Prostate gland (tissue), 2 donors: ENCODE measurements around the gene SESN3. TPM values are rescaled to one million over a fixed set of nuclear protein-coding genes. Genes with fewer than 3 reads are reported as not detected.

Experiments used
- DNase-seq: peaks from one replicate; pipeline ENCODE4 v3.0.0-alpha.2; 2019; ENCODE audit warnings: low spot score
- H3K27ac ChIP-seq, 2 donors: fragments of 200-600 bp; sonication (generic); 2 replicates each; pipeline ENCODE4 v1.5.1; 2017 to 2019
- H3K27me3 ChIP-seq: fragments of 200-600 bp; sonication (generic); replicated peaks from 2 replicates; pipeline ENCODE4 v1.5.1; 2019; ENCODE audit not compliant: insufficient read depth
- H3K36me3 ChIP-seq, 2 donors: fragments of 200-600 bp; sonication (generic); 1 replicate in 1 of 2; 2 replicates in 1 of 2; pipeline versions ENCODE4 v1.5.1 to v1.8.1; 2017 to 2019
- H3K4me1 ChIP-seq: fragments of 200-600 bp; sonication (generic); replicated peaks from 2 replicates; pipeline ENCODE4 v1.5.1; 2019
- H3K4me3 ChIP-seq, 2 donors: fragments of 200-600 bp; sonication (generic); 2 replicates each; pipeline ENCODE4 v1.5.1; 2017 to 2019
- H3K9me3 ChIP-seq: fragments of 200-600 bp; sonication (generic); 2 replicates; pipeline ENCODE4 v1.5.1; 2017
- CTCF ChIP-seq, 4 experiments: fragments of 200-600 bp in 2 of 4; fragments of 450-650 bp in 2 of 4; sonication (generic) in 2 of 4; IDR thresholded peaks; 1 replicate in 3 of 4; 2 replicates in 1 of 4; pipeline ENCODE4 v1.5.1; 2016 to 2019; ENCODE audit warnings: antibody characterized with exemption in 4 of 4, mild to moderate bottlenecking in 2 of 4, moderate library complexity in 2 of 4
- POLR2A ChIP-seq: fragments of 450-650 bp; IDR thresholded peaks from one replicate; pipeline ENCODE4 v1.6.1; 2016; ENCODE audit warnings: antibody characterized with exemption, mild to moderate bottlenecking
- POLR2AphosphoS5 ChIP-seq: sonication (generic); formaldehyde crosslinking; IDR thresholded peaks from one replicate; pipeline ENCODE4 v1.6.1; 2017; ENCODE audit warnings: antibody characterized with exemption
- WGBS: methylation state at CpG from one replicate; pipeline ENCODE4 v1.1.5; 2018; 5-methylcytosine and 5-hydroxymethylcytosine counted together
- intact Hi-C: fragments of 100-400 bp; cut with DNase I; formaldehyde crosslinking; loops from one replicate; pipeline ENCODE4 v1.14.2; 2022
- total RNA-seq, 2 donors: library from RNA; depleted of rRNA; stranded (reverse); fragments of >200 nt; gene quantifications; one replicate each; pipeline ENCODE4 v1.1.0, GENCODE V29; 2016

The SESN3 gene
- total RNA-seq, 2 donors from 2014 or later, result 21.3 to 33.8 TPM

GRCh38 chr11:95149651-95150364, 81.2 kb downstream of the SESN3 start:
- no peaks in the 10 kb centered on the region for H3K9me3 ChIP-seq
- TF ChIP-seq CTCF (IDR thresholded peaks at IDR 0.05) (no peak), POLR2A (no peak), POLR2AphosphoS5 (peak; percentile 33)
- peak overlapping the region; percentile 39 to 41 for H3K4me3 ChIP-seq
- 39% methylated on average over 23 of the region's 23 CpGs for WGBS
- H3K27me3 ChIP-seq, result no peaks in the 10 kb centered on the region
- H3K4me1 ChIP-seq, result no peaks in the 10 kb centered on the region
- no peaks in the 10 kb centered on the region for H3K36me3 ChIP-seq
- peak overlapping the region; percentile 85 to 91 for H3K27ac ChIP-seq
- peak; percentile 58 for DNase-seq
- intact Hi-C loops, result loop anchor here (2.0 to 10.0 kb wide), 6 partner anchors 63 to 615 kb away; partner anchors contain the start of genes CWC15, ENDOD1 and KDM4D

DNA sequence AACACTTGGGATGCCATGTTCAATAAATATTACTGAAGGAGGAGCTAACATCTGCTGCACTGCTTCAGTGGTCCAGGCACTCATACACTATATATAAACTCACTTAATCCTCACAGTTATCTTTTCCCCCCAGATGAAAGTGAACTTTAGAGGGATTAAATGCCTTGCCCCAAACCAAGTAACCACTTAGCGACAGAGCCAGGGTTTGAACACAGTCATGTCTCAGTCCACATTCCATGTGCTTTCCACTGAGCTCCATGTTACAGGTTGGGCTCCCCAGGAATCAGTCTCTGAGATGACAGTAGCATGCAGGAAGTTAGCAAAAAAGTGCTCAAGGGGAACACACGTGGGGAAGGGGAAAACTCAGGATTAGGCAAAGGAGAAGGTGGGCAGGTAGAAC, 82.1 kb downstream of the SESN3 start:
- no peak for DNase-seq
- 65% methylated on average over 2 of the region's 2 CpGs for WGBS
- no peak for TF ChIP-seq POLR2AphosphoS5
- TF ChIP-seq CTCF (IDR thresholded peaks at IDR 0.05), result no peak
- no peak for TF ChIP-seq POLR2A
- Histone ChIP-seq H3K36me3 (no peaks in the 10 kb centered on the region), H3K4me3 (no peak overlapping the region), H3K9me3 (no peaks in the 10 kb centered on the region), H3K4me1 (no peaks in the 10 kb centered on the region), H3K27ac (no peak overlapping the region), H3K27me3 (no peaks in the 10 kb centered on the region)
- intact Hi-C loops, result loop anchor here (2.0 kb wide), 1 partner anchor 176 kb away; the partner anchor contains the start of genes CWC15 and KDM4D

GRCh38 chr11:95148406-95148805, 82.6 kb downstream of the SESN3 start:
- Histone ChIP-seq H3K27ac (no peak overlapping the region), H3K27me3 (no peaks in the 10 kb centered on the region), H3K36me3 (no peaks in the 10 kb centered on the region), H3K4me1 (no peaks in the 10 kb centered on the region), H3K4me3 (no peak overlapping the region), H3K9me3 (no peaks in the 10 kb centered on the region)
- TF ChIP-seq POLR2AphosphoS5, result no peak
- TF ChIP-seq POLR2A, result no peak
- TF ChIP-seq CTCF (IDR thresholded peaks at IDR 0.05), result no peak
- intact Hi-C loops, result loop anchor here (2.0 kb wide), 1 partner anchor 176 kb away; the partner anchor contains the start of genes CWC15 and KDM4D
- DNase-seq, result no peak

GRCh38 chr11:95147364-95147905, 83.6 kb downstream of the SESN3 start:
- H3K36me3 ChIP-seq, result no peaks in the 10 kb centered on the region
- H3K27ac ChIP-seq, result peak overlapping the region in 1 of 2 donors; percentile 7
- TF ChIP-seq CTCF (IDR thresholded peaks at IDR 0.05) (no peak), POLR2A (no peak), POLR2AphosphoS5 (no peak)
- intact Hi-C loops, result no loop called here
- H3K27me3 ChIP-seq, result no peaks in the 10 kb centered on the region
- H3K9me3 ChIP-seq, result no peaks in the 10 kb centered on the region
- no peaks in the 10 kb centered on the region for H3K4me1 ChIP-seq
- WGBS, result 29% methylated on average over 4 of the region's 4 CpGs
- DNase-seq, result no peak
- no peak overlapping the region for H3K4me3 ChIP-seq
